ENCODE results near the gene FAM200C.

DNA sequence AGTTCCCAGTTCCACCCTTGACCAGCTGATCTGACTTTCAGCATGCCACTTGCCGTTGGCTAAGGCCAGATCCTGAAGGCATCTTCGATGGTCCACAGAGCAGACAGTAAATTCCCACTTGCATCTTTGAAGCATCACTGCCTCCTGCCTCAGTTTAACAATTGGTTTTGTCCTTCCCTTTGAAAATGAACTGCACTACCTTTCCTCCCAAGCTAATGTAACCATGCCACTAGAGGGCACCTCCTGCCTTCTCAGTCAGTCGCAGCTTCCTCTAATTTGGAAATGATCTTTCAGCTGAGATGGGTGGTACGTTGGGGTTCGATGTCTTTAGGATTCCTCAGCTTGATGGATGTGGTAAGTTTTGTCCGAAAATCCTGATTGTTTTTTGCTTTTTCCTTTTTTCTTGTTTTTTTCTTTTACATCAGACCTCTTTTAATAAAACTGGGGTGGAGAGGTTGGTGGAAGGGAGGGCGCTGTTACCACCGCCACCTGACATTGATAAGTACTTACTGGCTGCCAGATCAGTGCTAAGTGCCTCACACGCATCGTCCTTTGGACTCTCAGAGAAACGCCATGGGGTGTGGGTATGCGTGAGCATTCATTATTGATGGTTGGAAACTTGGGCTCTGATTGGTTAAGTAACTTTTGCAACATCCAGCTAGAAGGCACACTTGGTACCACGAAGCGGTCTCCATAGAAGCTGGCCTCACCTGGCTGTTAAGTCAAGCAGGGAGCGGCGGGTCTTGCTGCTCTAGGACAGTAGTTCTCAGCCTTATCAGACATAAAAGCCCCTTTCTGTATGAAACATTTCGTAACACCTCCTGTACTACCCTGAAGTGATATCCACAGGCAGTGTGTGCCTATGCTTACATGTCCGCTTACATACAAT is 38.7 kb upstream of the FAM200C start:
- TF ChIP-seq USF2 (CRISPR knock-in tag; IDR thresholded peaks at IDR 0.05) (no peak), CTCF (IDR thresholded peaks at IDR 0.05) (peak; percentile 35), ZNF138 (CRISPR knock-in tag; conservative IDR thresholded peaks at IDR 0.05) (no peak), CREM (CRISPR knock-in tag; IDR thresholded peaks at IDR 0.05) (no peak), IRF1 (CRISPR knock-in tag; IDR thresholded peaks at IDR 0.05) (no peak), ZNF416 (CRISPR knock-in tag; IDR thresholded peaks at IDR 0.05) (no peak), AFF4 (CRISPR knock-in tag; IDR thresholded peaks at IDR 0.05; ENCODE audit: borderline replicate concordance) (no peak)
- TF ChIP-seq, protein P1, sequence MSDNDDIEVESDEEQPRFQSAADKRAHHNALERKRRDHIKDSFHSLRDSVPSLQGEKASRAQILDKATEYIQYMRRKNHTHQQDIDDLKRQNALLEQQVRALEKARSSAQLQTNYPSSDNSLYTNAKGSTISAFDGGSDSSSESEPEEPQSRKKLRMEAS (CRISPR knock-in tag; IDR thresholded peaks at IDR 0.05): no peak
- TF ChIP-seq, protein P2, sequence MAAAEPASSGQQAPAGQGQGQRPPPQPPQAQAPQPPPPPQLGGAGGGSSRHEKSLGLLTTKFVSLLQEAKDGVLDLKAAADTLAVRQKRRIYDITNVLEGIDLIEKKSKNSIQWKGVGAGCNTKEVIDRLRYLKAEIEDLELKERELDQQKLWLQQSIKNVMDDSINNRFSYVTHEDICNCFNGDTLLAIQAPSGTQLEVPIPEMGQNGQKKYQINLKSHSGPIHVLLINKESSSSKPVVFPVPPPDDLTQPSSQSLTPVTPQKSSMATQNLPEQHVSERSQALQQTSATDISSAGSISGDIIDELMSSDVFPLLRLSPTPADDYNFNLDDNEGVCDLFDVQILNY (CRISPR knock-in tag; IDR thresholded peaks at IDR 0.05): no peak
